H9 (cell line): ENCODE measurements around the gene LIPC. TPM values are rescaled to one million over a fixed set of nuclear protein-coding genes. Genes with fewer than 3 reads are reported as not detected.

ENCODE experiments used
- DNase-seq: peaks from one replicate; pipeline ENCODE4 v3.0.0-alpha.2; 2017
- H2AFZ ChIP-seq: one replicate; pipeline ENCODE4 v1.6.1; 2013; ENCODE audit warnings: mild to moderate bottlenecking, low read length, control low read depth, moderate library complexity
- H2AK5ac ChIP-seq: 2 replicates; pipeline ENCODE4 v1.6.1; 2013; ENCODE audit warnings: low read length, control low read depth, mixed read lengths; ENCODE audit not compliant: insufficient read length
- H2BK120ac ChIP-seq: one replicate; pipeline ENCODE4 v1.6.1; 2013; ENCODE audit warnings: low read depth, mild to moderate bottlenecking, low read length, control low read depth, inconsistent platforms; ENCODE audit not compliant: poor library complexity, severe bottlenecking
- H2BK12ac ChIP-seq: 2 replicates; pipeline ENCODE4 v1.6.1; 2013; ENCODE audit warnings: low read length, control low read depth, mixed read lengths, low read depth; ENCODE audit not compliant: insufficient read length
- H2BK15ac ChIP-seq: 2 replicates; pipeline ENCODE4 v1.6.1; 2013; ENCODE audit warnings: low read depth, low read length, control low read depth
- H2BK20ac ChIP-seq: one replicate; pipeline ENCODE4 v1.6.1; 2013; ENCODE audit warnings: low read depth, mild to moderate bottlenecking, low read length, control low read depth, inconsistent platforms; ENCODE audit not compliant: poor library complexity, severe bottlenecking
- H2BK5ac ChIP-seq: 2 replicates; pipeline ENCODE4 v1.6.1; 2013; ENCODE audit warnings: low read length, control low read depth, mixed read lengths; ENCODE audit not compliant: insufficient read length
- H3K14ac ChIP-seq: 2 replicates; pipeline ENCODE4 v1.6.1; 2013; ENCODE audit warnings: low read length, control low read depth; ENCODE audit not compliant: insufficient read depth
- H3K18ac ChIP-seq: 2 replicates; pipeline ENCODE4 v1.6.1; 2013; ENCODE audit warnings: low read depth, mild to moderate bottlenecking, mixed read lengths, low read length, control low read depth; ENCODE audit not compliant: insufficient read length
- H3K23ac ChIP-seq: 2 replicates; pipeline ENCODE4 v1.6.1; 2013; ENCODE audit warnings: low read length, control low read depth, mixed read lengths, low read depth; ENCODE audit not compliant: insufficient read length
- H3K23me2 ChIP-seq: 2 replicates; pipeline ENCODE4 v1.6.1; 2013; ENCODE audit warnings: low read depth, mild to moderate bottlenecking, mixed read lengths, low read length, control low read depth; ENCODE audit not compliant: insufficient read length, poor library complexity, severe bottlenecking
- H3K27ac ChIP-seq: 2 replicates; pipeline ENCODE4 v1.5.1; 2013; ENCODE audit warnings: low read length, control low read depth, mixed read lengths, low read depth; ENCODE audit not compliant: insufficient read length
- H3K27me3 ChIP-seq: 2 replicates; pipeline ENCODE4 v1.6.1; 2013; ENCODE audit warnings: low read length, control low read depth, inconsistent platforms; ENCODE audit not compliant: insufficient read depth
- H3K4ac ChIP-seq: 2 replicates; pipeline ENCODE4 v1.6.1; 2013; ENCODE audit warnings: low read depth, mild to moderate bottlenecking, control low read depth, inconsistent platforms, low read length, moderate library complexity
- H3K4me1 ChIP-seq: 2 replicates; pipeline ENCODE4 v1.6.1; 2013; ENCODE audit warnings: low read length, control low read depth, inconsistent platforms; ENCODE audit not compliant: insufficient read depth
- H3K4me2 ChIP-seq: 2 replicates; pipeline ENCODE4 v1.6.1; 2013; ENCODE audit warnings: low read length, control low read depth, mixed read lengths; ENCODE audit not compliant: insufficient read length, insufficient read depth
- H3K56ac ChIP-seq: 2 replicates; pipeline ENCODE4 v1.6.1; 2013; ENCODE audit warnings: low read depth, mild to moderate bottlenecking, mixed read lengths, low read length, control low read depth; ENCODE audit not compliant: insufficient read length
- H3K79me1 ChIP-seq: 2 replicates; pipeline ENCODE4 v1.6.1; 2013; ENCODE audit warnings: low read depth, mild to moderate bottlenecking, moderate library complexity, low read length, control low read depth, inconsistent platforms; ENCODE audit not compliant: insufficient read depth, poor library complexity, severe bottlenecking
- H3K79me2 ChIP-seq: 2 replicates; pipeline ENCODE4 v1.6.1; 2013; ENCODE audit warnings: low read length, control low read depth, inconsistent platforms; ENCODE audit not compliant: insufficient read depth
- H3K9ac ChIP-seq: 2 replicates; pipeline ENCODE4 v1.6.1; 2013; ENCODE audit warnings: low read length, control low read depth, mixed read lengths; ENCODE audit not compliant: insufficient read length; ENCODE audit errors: extremely low read depth
- H3K9me3 ChIP-seq: one replicate; pipeline ENCODE4 v1.6.1; 2013; ENCODE audit warnings: low read depth, low read length, inconsistent platforms; ENCODE audit not compliant: control insufficient read depth
- H3T11ph ChIP-seq: one replicate; pipeline ENCODE4 v1.6.1; 2013; ENCODE audit warnings: mild to moderate bottlenecking, low read length, control low read depth, inconsistent platforms
- H4K20me1 ChIP-seq: one replicate; pipeline ENCODE4 v1.6.1; 2013; ENCODE audit not compliant: control insufficient read depth, insufficient read length, insufficient read depth
- H4K5ac ChIP-seq: 2 replicates; pipeline ENCODE4 v1.6.1; 2013; ENCODE audit warnings: low read depth, mild to moderate bottlenecking, mixed read lengths, low read length, control low read depth; ENCODE audit not compliant: insufficient read length
- H4K8ac ChIP-seq: replicated peaks from 2 replicates; pipeline ENCODE4 v1.6.1; 2013; ENCODE audit warnings: low read length, control low read depth, mixed read lengths, low read depth; ENCODE audit not compliant: insufficient read length
- H4K91ac ChIP-seq: 2 replicates; pipeline ENCODE4 v1.6.1; 2013; ENCODE audit warnings: low read depth, mild to moderate bottlenecking, moderate library complexity, mixed read lengths, low read length, control low read depth; ENCODE audit not compliant: insufficient read length
- H3K27ac Mint-ChIP-seq, 3 experiments: 2 replicates in 2 of 3; 3 replicates in 1 of 3; pipeline ENCODE4 v1.8.0; 2020 to 2021; ENCODE audit warnings: mixed read lengths in 3 of 3, mild to moderate bottlenecking in 1 of 3, moderate library complexity in 1 of 3
- H3K27me3 Mint-ChIP-seq: 2 replicates; pipeline ENCODE4 v1.8.0; 2021; ENCODE audit warnings: low read depth, mild to moderate bottlenecking, moderate library complexity, mixed read lengths
- H3K36me3 Mint-ChIP-seq, 3 experiments: 2 replicates in 2 of 3; 3 replicates in 1 of 3; pipeline ENCODE4 v1.8.0; 2020 to 2021; ENCODE audit warnings: low read depth in 3 of 3, mixed read lengths in 3 of 3; ENCODE audit not compliant: insufficient read depth in 1 of 3
- H3K4me1 Mint-ChIP-seq, 2 experiments: 2 replicates each; pipeline ENCODE4 v1.8.0; 2020; ENCODE audit warnings: mixed read lengths in 2 of 2
- H3K4me3 Mint-ChIP-seq, 2 experiments: 2 replicates in 1 of 2; 3 replicates in 1 of 2; pipeline ENCODE4 v1.8.0; 2020 to 2021; ENCODE audit warnings: mild to moderate bottlenecking in 2 of 2, mixed read lengths in 2 of 2, moderate library complexity in 1 of 2
- H3K9me3 Mint-ChIP-seq, 2 experiments: 2 replicates in 1 of 2; 3 replicates in 1 of 2; pipeline ENCODE4 v1.8.0; 2020; ENCODE audit warnings: mild to moderate bottlenecking in 2 of 2, mixed read lengths in 2 of 2, moderate library complexity in 1 of 2
- WGBS: extraction: QIAGEN DNeasy Blood & Tissue Kit; methylation state at CpG from one replicate; pipeline ENCODE4 v1.1.7; 2013; ENCODE audit warnings: missing lambda C conversion rate, low lambda C conversion rate, mixed read lengths; ENCODE audit not compliant: insufficient read length; ENCODE audit errors: extremely low coverage; 5-methylcytosine and 5-hydroxymethylcytosine counted together
- total RNA-seq: library from RNA; stranded (reverse); gene quantifications from 2 replicates; pipeline ENCODE4 v1.2.1, GENCODE V29; 2021
- TF ChIP-seq, protein P1 (sequence below): fragments of 200-600 bp; sonication (generic); conservative IDR thresholded peaks from 3 replicates; pipeline ENCODE4 v1.8.0; 2021; ENCODE audit warnings: antibody characterized with exemption, mild to moderate bottlenecking

Gene LIPC
- total RNA-seq, 1 experiment from 2014 or later, result not detected

DNA sequence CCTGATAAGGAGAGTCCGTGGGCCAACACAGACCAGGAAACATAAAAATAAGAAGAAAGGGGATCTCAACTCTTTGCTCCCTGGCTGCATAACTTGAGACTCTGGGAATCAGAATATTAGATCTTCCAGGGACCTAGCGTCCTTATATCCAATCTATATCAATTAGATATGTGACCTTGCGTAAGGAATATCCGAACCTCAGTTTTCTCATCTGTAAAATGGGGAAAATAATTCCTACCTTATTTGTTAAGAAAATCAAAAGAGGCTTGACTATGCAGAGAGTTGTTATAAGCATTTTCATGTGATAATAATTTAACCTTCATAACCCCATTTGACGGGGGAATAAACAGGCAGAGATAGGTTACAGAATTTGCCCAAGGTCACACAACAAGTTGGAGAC lies 7.1 kb upstream of the LIPC start:
- no peaks in the 10 kb centered on the region for H3K9me3 Mint-ChIP-seq
- no CpG with 5 or more reads among the region's 5 CpGs for WGBS

More for the DNA sequence above, 7.1 kb upstream of the LIPC start:
- H3K27me3 ChIP-seq, result no peaks in the 10 kb centered on the region
- TF ChIP-seq, protein P1, sequence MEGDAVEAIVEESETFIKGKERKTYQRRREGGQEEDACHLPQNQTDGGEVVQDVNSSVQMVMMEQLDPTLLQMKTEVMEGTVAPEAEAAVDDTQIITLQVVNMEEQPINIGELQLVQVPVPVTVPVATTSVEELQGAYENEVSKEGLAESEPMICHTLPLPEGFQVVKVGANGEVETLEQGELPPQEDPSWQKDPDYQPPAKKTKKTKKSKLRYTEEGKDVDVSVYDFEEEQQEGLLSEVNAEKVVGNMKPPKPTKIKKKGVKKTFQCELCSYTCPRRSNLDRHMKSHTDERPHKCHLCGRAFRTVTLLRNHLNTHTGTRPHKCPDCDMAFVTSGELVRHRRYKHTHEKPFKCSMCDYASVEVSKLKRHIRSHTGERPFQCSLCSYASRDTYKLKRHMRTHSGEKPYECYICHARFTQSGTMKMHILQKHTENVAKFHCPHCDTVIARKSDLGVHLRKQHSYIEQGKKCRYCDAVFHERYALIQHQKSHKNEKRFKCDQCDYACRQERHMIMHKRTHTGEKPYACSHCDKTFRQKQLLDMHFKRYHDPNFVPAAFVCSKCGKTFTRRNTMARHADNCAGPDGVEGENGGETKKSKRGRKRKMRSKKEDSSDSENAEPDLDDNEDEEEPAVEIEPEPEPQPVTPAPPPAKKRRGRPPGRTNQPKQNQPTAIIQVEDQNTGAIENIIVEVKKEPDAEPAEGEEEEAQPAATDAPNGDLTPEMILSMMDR, result no peak
- no peaks in the 10 kb centered on the region for H3K36me3 Mint-ChIP-seq
- H3K4me1 Mint-ChIP-seq, result no peaks in the 10 kb centered on the region
- no peaks in the 10 kb centered on the region for H3K9me3 ChIP-seq
- H3K27ac ChIP-seq, result no peak overlapping the region
- no peak overlapping the region for H3T11ph ChIP-seq
- no peak overlapping the region for H3K4me3 Mint-ChIP-seq
- no peak overlapping the region for H3K27ac Mint-ChIP-seq
- no peaks in the 10 kb centered on the region for H4K20me1 ChIP-seq
- H3K79me2 ChIP-seq, result no peaks in the 10 kb centered on the region
- no peak overlapping the region for H3K18ac ChIP-seq
- H2BK5ac ChIP-seq, result no peak overlapping the region
- H3K79me1 ChIP-seq, result no peaks in the 10 kb centered on the region
- H2BK20ac ChIP-seq, result no peak overlapping the region
- H4K5ac ChIP-seq, result no peak overlapping the region
- H2BK15ac ChIP-seq, result no peak overlapping the region
- no peak overlapping the region for H4K91ac ChIP-seq
- DNase-seq, result no peak
- H2AK5ac ChIP-seq, result no peak overlapping the region
- no peak overlapping the region for H2BK120ac ChIP-seq
- no peak overlapping the region for H3K4me2 ChIP-seq
- no peaks in the 10 kb centered on the region for H3K23me2 ChIP-seq
- H3K9ac ChIP-seq, result no peak overlapping the region
- no peak overlapping the region for H3K56ac ChIP-seq
- no peaks in the 10 kb centered on the region for H3K4me1 ChIP-seq
- no peak overlapping the region for H4K8ac ChIP-seq
- no peak overlapping the region for H3K14ac ChIP-seq
- no peak overlapping the region for H3K4ac ChIP-seq
- no peak overlapping the region for H2BK12ac ChIP-seq
- H3K27me3 Mint-ChIP-seq, result no peaks in the 10 kb centered on the region
- no peak overlapping the region for H2AFZ ChIP-seq
- H3K23ac ChIP-seq, result no peak overlapping the region
